Stimulated activated CD4-positive, alpha-beta T cell treated with anti-CD3 and anti-CD28 coated beads, Interleukin-4, amount 100 ng/mL, for 48 hours (primary cell): Measurements from ENCODE around the gene SLC35A2.
A peak's percentile ranks its signal among the peaks of the same experiment; 100 is the strongest.

ENCODE experiments used
- DNase-seq, 2 donors: peaks; one replicate each; pipeline ENCODE4 v3.0.0-alpha.2; 2020; ENCODE audit warnings: low read depth in 2 of 2

The SLC35A2 gene

DNA sequence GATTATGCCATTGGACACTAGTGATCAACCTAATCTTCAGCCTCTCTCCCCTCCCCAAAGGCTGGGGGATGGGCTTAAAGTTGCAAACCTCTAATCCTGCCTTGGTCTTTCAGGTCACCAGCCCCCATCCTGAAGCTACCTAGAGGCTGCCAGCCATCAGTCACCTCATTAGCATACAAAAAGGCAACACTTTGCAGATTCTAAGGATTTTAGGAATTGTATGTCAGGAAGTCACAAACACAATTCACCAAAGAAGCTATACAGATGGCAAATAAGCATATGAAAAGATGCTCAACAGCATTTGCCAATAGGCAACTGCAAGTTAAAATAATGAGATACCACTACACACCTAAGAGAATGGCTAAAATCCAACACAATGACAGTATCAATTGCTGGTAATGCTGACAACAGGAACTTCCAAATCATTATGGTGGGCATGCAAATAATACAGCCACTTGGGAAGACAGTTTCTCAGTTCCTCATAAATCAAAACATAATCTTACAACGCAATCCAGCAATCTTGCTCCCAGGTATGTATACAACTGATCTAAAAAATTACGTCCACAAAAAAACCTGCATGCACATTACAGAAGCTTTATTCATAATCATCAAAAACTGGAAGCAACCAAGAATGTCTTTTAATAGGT lies 16.4 kb upstream of the SLC35A2 start:
- no peak for DNase-seq

GRCh38 chrX:48927123-48927522 lies 15.7 kb upstream of the SLC35A2 start:
- no peak for DNase-seq

DNA sequence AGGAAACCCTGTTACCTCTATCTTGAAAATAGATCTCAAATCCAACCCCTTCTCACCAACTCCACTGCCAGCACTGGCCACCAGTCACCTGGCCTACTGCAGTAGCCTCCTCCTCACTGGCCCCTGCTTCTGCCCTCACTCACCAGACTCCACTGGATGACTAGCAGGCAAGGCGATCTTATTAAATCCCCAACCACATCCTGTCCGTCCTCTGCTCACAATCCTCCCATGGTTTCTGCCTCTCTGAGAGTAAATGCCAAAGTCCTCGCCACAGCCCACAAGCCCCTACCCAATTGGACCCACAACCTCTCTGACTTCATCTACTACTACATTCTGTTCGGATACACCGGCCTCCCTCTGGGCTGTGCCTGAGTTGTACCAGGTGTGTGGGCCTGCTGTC lies 12.8 kb upstream of the SLC35A2 start:
- no peak for DNase-seq

DNA sequence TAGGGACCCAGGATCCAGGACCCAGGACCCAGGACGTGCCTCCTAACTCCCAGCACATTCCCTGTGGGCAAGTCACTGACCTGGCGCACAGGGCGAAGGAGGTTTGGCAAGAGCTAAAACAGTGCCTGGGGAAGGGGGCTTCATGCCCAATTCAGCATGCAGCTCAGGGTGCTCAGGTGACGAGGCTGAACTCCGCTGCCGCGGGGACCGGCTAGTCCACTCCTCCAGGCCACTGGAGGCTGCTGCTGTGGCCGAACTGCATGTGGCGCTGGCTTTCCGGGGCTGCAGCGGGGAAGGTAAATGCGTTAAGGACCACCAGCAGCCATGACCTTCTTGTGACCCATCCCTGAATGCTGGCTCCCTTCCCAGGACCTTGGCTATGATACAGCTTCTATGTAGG lies 12.3 kb upstream of the SLC35A2 start:
- DNase-seq: no peak

DNA sequence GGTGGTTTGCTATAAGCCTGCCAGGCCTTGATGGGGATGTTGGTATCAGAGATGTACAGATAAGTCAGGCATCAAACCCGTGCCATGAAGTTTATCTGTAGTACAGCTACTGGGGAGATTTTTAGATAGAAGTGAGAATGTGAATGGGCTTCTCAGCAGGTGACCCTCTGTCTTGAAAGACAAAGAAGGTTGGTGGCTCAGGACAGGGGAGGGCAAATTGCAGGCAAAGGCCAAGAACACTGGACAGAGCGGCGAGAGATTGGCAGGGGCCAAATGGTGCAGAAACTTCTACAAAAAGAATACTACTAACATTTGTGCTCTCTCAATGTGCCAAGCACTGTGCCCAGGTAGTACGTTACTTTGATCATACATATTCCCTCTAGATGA lies 9.3 kb upstream of the SLC35A2 start:
- no peak for DNase-seq

- no peak for DNase-seq
These were observed 8.7 kb upstream of the SLC35A2 start for GRCh38 chrX:48919947-48920717.

- DNase-seq: no peak
These were observed 8.0 kb upstream of the SLC35A2 start for GRCh38 chrX:48919360-48919841.

GRCh38 chrX:48918643-48919340 lies 7.3 kb upstream of the SLC35A2 start, which contains the start of gene PIM2:
TSS of gene PIM2 (minus strand) at chrX:48919024. CDS start at chrX:48918834, 190 bp downstream.
- peak; percentile 84 to 85 for DNase-seq

DNA sequence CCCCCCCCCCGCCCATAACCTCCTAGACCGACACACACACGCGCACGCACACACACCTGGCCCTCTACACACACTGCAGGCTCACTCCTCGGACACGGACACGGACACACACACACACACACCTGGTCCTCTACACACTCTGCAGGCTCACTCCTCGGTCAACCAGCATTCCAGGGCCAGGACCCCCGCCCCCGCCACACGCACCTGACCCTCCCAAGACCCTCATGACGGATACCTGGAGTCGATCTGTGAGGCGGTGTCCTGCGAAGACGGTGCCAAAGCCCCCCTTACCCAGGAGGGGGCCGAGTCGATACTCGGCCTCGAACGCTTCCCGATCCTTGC lies 6.8 kb upstream of the SLC35A2 start:
- DNase-seq: no peak

DNA sequence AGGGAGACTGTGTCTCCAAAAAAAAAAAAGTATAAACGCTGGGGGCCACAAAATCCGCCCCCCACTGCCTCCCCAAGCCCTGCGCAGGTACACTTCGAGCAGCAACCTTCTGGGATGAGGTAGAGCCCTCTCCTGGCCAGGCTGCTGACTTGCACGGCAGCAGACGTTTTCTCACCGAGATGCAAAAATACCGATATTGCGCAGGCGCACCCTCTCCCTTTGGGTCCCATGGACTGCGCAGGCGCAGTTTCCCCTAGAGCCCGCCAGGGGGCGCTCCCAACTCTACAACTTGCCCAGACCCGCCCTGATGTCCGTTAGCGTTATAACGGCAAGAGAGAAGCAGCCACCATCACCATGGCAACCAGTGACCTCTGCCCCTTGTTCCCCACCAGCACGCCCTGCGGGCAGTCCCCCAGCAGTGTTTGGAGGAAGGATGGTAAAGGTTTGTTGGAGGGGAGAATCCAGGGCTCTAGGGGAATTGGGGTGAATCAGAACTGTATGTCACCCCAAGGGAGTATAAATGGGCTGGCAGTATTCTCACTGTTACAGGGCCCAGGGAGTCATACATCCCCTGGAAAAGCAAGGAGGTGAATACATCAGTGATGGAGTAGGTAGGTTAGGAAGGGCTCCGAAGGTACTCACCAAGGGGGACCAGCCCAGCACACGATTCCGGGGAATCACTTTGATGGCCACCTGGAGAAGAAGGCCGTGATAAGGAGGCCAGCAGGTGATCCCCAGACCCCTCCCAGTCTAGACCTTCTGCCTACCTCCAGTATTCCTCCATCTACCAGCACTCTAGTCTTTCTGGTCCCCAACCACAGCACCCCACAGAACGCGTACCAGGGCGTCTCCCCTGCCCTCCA lies 5.9 kb upstream of the SLC35A2 start:
- peak; percentile 71 to 73 for DNase-seq

DNA sequence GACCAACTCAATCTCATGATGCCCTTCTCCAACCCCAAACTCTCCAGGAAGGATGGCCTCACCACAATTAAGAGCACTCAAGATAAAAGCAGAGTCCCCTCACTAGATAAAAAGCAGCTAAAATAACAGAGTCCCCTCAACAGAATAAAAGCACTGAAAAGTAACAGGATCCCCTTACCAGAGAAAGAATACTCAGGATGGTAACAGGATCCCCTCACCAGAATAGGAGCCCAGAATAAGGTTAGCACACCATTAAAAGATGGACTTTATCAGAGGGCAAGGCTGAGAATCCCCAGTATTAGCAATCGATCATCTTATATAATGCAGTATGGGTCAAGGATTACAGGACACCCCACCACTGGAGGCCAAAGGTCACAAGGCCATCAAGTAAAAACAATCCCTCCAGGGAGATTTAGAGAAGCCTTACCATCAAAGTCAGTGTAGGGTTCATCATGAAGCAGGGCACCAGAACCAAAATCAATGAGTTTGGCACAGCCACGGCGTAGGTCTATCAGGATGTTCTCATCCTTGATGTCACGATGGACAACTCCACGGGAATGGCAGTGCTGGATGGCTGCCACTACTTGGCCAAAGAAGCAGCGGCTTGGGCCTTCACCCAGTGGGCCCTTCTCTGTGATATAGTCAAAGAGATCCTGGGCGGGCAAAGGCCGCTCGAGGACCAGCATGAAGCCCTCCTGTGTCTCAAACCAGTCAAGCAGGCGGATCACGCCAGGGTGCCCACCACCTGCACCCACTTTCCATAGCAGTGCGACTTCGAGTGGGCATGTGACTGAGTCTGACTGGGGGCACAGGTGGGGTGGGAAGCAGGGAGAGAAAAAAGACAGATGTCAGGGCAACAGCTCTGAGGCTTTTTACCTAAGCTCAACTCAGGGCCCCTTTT lies 3.4 kb upstream of the SLC35A2 start:
- DNase-seq: no peak

DNA sequence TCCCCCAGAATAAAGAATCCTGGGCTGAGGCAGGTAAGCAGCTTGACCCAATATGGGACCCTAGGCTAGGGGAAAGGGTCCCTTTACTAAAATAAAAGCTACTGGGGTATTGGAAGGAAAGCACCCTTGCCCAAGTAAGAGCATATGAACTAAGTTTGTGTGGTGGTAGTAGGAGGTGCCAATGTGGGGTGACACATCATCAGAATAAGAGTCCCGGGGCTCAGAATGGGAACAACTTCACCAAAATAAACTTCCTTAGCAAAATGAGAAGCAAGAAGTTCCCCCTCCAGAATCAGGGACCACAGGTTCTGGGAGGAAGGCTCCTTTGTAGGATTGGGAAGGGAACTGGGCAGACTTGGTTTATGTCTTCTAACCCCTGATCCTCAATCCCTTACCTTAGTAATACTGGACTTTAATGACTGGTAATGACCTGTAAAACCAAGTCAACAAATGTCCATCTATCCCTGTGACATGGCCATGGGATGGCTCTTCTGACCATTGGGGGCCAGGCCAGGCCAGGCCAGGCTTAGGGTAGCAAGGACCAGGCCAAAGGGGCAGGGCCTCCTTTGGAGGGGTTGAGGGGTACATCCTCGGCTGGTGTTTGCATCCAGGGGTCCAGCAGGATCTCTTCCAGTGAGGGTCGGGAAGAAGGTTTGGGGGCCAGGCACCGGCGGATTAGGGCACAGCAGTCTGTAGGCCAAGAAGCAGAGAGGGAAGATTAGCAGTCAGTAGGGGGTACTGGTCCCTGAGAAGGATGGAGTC lies 2.3 kb upstream of the SLC35A2 start:
- DNase-seq: no peak

DNA sequence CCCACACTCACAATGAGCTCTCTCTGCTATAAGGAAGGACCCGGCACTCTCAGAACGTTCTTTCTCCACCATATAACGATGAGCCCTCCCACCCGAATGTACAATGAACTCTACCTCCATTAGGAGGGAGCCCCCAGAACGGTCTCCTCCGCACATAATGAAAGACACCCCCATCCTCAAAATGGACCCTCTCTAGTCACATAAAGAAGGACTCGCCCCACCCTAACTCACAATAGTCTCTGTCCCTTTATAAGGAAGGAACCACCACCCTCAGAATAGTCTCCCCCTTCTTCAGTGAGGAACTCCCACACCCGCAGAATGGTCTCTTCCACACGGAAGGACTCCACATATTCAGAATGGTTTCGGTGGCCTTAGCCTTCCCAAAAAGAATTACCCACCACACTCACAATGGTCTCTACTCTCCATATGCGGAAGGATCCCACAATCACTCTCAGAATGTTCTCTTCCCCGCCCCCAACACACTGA lies 477 bp downstream of the SLC35A2 start:
- no peak for DNase-seq

DNA sequence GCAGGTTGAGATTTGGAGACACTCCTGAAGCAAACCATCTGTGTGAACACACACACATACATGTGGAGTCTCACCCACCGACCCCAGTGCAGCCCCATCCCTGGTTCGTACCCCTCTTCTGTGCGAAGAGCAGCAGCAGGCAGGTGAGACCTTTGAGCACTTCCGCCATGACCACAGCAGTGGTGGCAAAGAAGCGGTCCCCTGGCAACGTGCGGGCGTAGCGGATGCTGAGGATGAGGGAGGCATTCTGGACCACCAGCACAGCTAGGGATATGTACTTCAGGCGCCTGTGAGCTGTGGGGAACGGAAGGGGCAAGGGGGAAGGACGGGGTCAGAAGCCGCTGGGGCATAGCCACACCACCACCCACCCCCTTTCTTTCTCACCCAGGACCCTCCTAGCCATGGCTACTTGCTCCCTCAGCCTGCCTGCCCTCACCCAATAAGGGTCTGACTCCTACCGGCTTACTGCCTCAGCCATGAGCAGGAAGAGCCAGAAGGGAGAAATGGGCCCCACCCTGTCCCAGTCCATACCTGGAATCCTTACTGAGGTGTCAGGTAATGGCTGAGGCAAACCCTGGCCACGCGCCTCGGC lies 1.6 kb downstream of the SLC35A2 start:
- no peak for DNase-seq

GRCh38 chrX:48908600-48908999 lies 2.8 kb downstream of the SLC35A2 start:
- DNase-seq: no peak

DNA sequence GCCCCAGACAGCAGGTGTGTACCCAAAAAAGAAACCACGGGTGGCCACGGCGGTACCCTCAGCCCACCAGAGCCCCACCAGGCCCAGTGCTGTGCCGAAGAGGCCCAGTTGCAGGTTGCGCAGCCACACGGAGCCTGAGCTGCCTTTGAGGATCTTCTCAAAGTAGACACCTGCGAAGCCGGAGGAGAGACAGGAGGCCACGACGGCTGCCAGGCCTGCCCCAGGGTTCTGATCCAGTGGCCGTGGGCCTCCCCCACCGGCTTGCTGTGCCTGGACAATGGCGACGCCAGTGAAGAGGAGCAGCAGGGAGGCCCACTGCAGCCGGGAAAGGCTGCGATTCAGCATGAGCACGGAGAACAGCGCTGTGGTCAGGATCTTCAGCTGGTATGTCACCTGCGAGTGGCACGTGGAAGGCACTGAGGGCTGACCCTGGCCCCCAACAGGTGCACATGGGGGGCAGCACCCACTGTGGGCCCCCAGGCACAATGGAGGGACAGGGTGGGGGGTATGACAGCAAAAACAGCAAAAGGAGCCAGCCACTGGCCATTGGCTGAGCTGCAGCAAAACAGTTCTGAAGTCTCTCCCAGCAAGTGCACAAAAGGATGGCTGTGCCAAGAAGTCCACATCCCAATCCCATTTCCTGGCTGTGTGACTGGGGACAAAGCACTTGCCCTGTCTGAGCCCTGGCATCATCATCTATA lies 6.2 kb downstream of the SLC35A2 start:
- DNase-seq: no peak

GRCh38 chrX:48904626-48905025 lies 6.8 kb downstream of the SLC35A2 start:
- DNase-seq: no peak

DNA sequence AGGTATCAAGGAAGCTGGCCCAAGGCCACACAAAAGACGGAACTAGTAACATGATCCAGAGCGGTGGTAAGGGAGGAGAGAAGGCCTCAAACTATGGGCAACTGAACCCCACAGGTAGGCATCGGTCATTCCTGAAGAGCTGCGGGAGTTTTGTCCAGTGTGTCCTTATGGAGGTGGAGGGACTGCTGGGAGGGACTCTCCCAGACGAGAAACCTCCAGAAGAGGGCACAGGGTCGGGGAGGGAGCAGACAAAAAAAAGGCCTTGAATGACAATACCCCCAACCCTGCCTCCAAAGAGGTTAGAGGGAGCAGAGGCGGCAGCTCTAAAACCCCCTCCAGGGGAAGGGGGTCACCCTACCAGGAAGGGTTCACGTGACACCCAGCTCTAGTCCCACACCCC lies 7.3 kb downstream of the SLC35A2 start:
- no peak for DNase-seq

GRCh38 chrX:48903290-48903689 lies 8.2 kb downstream of the SLC35A2 start:
- DNase-seq: no peak
